ENCODE measurements around the gene NCOA1. TPM values are rescaled to one million over a fixed set of nuclear protein-coding genes. Genes with fewer than 3 reads are reported as not detected.

NCOA1 gene
- polyA plus RNA-seq, 3 donors, result 7.3 to 30.2 (median 10.2) TPM

DNA sequence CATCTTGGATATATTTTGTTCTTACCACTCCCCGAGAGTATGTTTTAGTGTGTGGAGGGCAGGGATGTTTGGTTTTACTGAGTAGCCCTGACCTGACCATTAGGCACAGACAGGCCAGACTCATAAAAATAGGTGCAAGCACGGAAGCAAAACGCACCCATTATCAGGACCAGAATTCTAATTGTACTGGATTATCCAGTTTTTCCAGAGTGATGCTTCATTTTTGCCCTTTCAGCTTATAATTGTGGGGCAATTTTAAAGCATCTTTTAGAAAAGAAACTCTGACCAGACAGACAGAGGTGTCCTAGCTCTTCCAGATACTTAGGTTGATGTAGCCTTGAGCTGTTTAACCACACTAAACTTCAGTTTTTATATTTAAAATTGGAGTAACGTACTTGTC lies 4.4 kb downstream of the NCOA1 start:
- Histone ChIP-seq H3K9me3 (replicated peaks in 1 of 2; ENCODE audit: control insufficient read depth in 1 of 2, insufficient read depth in 1 of 2, low read length in 2 of 2) (no peaks in the 10 kb centered on the region), H3K36me3 (replicated peaks in 1 of 2; ENCODE audit: control insufficient read depth in 1 of 2, insufficient read depth in 2 of 2, low read length in 2 of 2) (no peaks in the 10 kb centered on the region), H4K20me1 (ENCODE audit: insufficient read depth, low read length) (peaks cover 78% of the 10 kb centered on the region), H3K27ac (ENCODE audit: low read depth in 1 of 2, low read length in 2 of 2) (no peak overlapping the region), H3K4me1 (ENCODE audit: control insufficient read depth in 1 of 2, insufficient read depth in 2 of 2, low read length in 2 of 2) (peaks cover 32 to 34% of the 10 kb centered on the region in 2 donors), H2AFZ (ENCODE audit: insufficient read depth, low read depth, low read length, poor library complexity, severe bottlenecking) (no peak overlapping the region), H3K4me3 (replicated peaks in 1 of 3; ENCODE audit: low read depth in 2 of 3, low read length in 3 of 3) (no peak overlapping the region), H3K9ac (ENCODE audit: insufficient read depth, low read length, poor library complexity, severe bottlenecking) (no peak overlapping the region), H3K4me2 (replicated peaks; ENCODE audit: extremely low read depth, low read length, poor library complexity, severe bottlenecking) (no peak overlapping the region), H3K79me2 (ENCODE audit: insufficient read depth, low read length) (peaks cover 89% of the 10 kb centered on the region), H3K27me3 (ENCODE audit: control insufficient read depth in 2 of 2, insufficient read depth in 2 of 2, low read length in 2 of 2) (no peaks in the 10 kb centered on the region)
- 100% methylated on average over 1 of the region's 4 CpGs for WGBS (ENCODE audit: insufficient coverage)
- Mint-ChIP-seq H3K9me3 (no peaks in the 10 kb centered on the region), H3K36me3 (peaks cover 0 to 2% of the 10 kb centered on the region in 2 donors), H3K27ac (peak overlapping the region in 1 of 7 donors; percentile 11), H3K4me1 (peaks cover 42% of the 10 kb centered on the region), H3K4me3 (no peak overlapping the region), H3K27me3 (ENCODE audit: low read depth in 3 of 3) (peaks cover 0 to 3% (median 0%) of the 10 kb centered on the region in 3 donors)
- TF ChIP-seq, protein P1, sequence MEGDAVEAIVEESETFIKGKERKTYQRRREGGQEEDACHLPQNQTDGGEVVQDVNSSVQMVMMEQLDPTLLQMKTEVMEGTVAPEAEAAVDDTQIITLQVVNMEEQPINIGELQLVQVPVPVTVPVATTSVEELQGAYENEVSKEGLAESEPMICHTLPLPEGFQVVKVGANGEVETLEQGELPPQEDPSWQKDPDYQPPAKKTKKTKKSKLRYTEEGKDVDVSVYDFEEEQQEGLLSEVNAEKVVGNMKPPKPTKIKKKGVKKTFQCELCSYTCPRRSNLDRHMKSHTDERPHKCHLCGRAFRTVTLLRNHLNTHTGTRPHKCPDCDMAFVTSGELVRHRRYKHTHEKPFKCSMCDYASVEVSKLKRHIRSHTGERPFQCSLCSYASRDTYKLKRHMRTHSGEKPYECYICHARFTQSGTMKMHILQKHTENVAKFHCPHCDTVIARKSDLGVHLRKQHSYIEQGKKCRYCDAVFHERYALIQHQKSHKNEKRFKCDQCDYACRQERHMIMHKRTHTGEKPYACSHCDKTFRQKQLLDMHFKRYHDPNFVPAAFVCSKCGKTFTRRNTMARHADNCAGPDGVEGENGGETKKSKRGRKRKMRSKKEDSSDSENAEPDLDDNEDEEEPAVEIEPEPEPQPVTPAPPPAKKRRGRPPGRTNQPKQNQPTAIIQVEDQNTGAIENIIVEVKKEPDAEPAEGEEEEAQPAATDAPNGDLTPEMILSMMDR (IDR thresholded peaks at IDR 0.05), result no peak
- no peak for DNase-seq
- intact Hi-C loops (cut with micrococcal nuclease), result no loop called here

DNA sequence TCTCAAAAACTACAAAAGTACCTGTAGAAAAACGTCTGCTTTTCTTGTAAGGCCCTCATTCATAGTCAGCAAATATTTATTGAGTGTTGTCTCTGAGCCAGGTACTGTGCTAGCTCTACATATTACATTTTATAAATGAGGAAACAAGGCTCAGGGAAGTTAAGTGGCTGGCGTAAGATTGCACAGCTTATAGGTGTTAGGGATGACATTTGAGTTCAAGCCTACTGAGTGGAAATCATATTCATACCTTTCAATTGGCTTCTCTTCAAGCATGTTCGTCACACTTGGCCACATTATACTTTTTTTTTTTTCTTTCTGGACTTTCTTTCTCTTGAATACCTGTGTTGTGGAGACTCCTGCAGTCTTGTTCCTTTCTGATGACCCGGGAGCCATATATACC lies 5.9 kb downstream of the NCOA1 start:
- peaks cover 100% of the 10 kb centered on the region for H3K79me2 ChIP-seq (ENCODE audit: insufficient read depth, low read length)
- H3K9me3 ChIP-seq (replicated peaks in 1 of 2; ENCODE audit: control insufficient read depth in 1 of 2, insufficient read depth in 1 of 2, low read length in 2 of 2), result no peaks in the 10 kb centered on the region
- no peak for DNase-seq
- H3K27ac ChIP-seq (ENCODE audit: low read depth in 1 of 2, low read length in 2 of 2), result no peak overlapping the region
- H3K36me3 ChIP-seq (replicated peaks in 1 of 2; ENCODE audit: control insufficient read depth in 1 of 2, insufficient read depth in 2 of 2, low read length in 2 of 2), result no peaks in the 10 kb centered on the region
- no peak overlapping the region for H3K4me2 ChIP-seq (replicated peaks; ENCODE audit: extremely low read depth, low read length, poor library complexity, severe bottlenecking)
- H3K36me3 Mint-ChIP-seq, result peaks cover 0 to 2% of the 10 kb centered on the region in 2 donors
- no peaks in the 10 kb centered on the region for H3K9me3 Mint-ChIP-seq
- H3K4me1 ChIP-seq (ENCODE audit: control insufficient read depth in 1 of 2, insufficient read depth in 2 of 2, low read length in 2 of 2), result peaks cover 30 to 31% of the 10 kb centered on the region in 2 donors
- no peak overlapping the region for H2AFZ ChIP-seq (ENCODE audit: insufficient read depth, low read depth, low read length, poor library complexity, severe bottlenecking)
- no peak overlapping the region for H3K9ac ChIP-seq (ENCODE audit: insufficient read depth, low read length, poor library complexity, severe bottlenecking)
- intact Hi-C loops (cut with micrococcal nuclease), result no loop called here
- no peaks in the 10 kb centered on the region for H3K27me3 ChIP-seq (ENCODE audit: control insufficient read depth in 2 of 2, insufficient read depth in 2 of 2, low read length in 2 of 2)
- TF ChIP-seq, protein P1 (IDR thresholded peaks at IDR 0.05), result no peak
- 100% methylated on average over 1 of the region's 4 CpGs for whole genome bisulfite sequencing (ENCODE audit: insufficient coverage)
- peak overlapping the region in 1 of 7 donors; percentile 18 for H3K27ac Mint-ChIP-seq
- H3K4me3 ChIP-seq (replicated peaks in 1 of 3; ENCODE audit: low read depth in 2 of 3, low read length in 3 of 3), result no peak overlapping the region
- H3K4me1 Mint-ChIP-seq, result peaks cover 40% of the 10 kb centered on the region
- H3K4me3 Mint-ChIP-seq, result no peak overlapping the region
- H4K20me1 ChIP-seq (ENCODE audit: insufficient read depth, low read length), result peaks cover 93% of the 10 kb centered on the region
- peaks cover 0 to 3% (median 0%) of the 10 kb centered on the region in 3 donors for H3K27me3 Mint-ChIP-seq (ENCODE audit: low read depth in 3 of 3)

All from CD14-positive monocyte (primary cell).